ENCODE results near the gene OR2B2. TPM values are rescaled to one million over a fixed set of nuclear protein-coding genes. Genes with fewer than 3 reads are reported as not detected.
A peak's percentile ranks its signal among the peaks of the same experiment; 100 is the strongest.

OR2B2 gene
- total RNA-seq, 1 experiment from 2014 or later = not detected

DNA sequence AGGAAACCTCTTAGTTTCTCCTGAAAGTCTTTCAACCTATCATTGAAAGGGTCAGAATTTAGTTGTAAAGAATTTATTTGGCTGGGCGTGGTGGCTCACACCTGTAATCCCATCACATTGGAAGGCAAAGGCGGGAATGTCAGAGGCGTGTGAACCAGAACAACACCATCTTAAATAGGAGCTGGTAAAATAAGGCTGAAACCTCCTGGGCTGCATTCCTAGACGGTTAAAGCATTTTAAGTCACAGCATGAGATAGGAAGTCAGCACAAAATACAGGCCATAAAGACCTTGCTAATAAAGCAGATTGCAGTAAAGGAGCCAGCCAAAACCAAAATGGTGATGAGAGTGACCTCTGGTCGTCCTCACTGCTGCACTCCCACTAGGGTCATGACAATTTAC, 29.6 kb downstream of the OR2B2 start:
- Mint-ChIP-seq H3K27ac (peak overlapping the region; percentile 79), H3K4me1 (peaks cover 44% of the 10 kb centered on the region), H3K4me3 (no peak overlapping the region), H3K36me3 (no peaks in the 10 kb centered on the region), H3K9me3 (no peaks in the 10 kb centered on the region), H3K27me3 (ENCODE audit: low read depth) (no peaks in the 10 kb centered on the region)
- TF ChIP-seq, protein P1, sequence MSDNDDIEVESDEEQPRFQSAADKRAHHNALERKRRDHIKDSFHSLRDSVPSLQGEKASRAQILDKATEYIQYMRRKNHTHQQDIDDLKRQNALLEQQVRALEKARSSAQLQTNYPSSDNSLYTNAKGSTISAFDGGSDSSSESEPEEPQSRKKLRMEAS (CRISPR knock-in tag; IDR thresholded peaks at IDR 0.05) = peak; percentile 30; the same call in 1 of the 2 replicates
- TF ChIP-seq NFATC4 (CRISPR knock-in tag; IDR thresholded peaks at IDR 0.05) = no peak
- CTCF ChIA-PET = no interaction called here
- DNase-seq (ENCODE audit: low spot score) (no peak), ATAC-seq (peak; percentile 68)
- POLR2A ChIA-PET = interaction anchor here (0.6 to 3.9 kb wide), 7 partner anchors 8 to 1685 kb away, joined by 3 to 26 read pairs (median 5); a partner anchor contains a TSS

GRCh38 chr6:27879837-27880236, 32.4 kb downstream of the OR2B2 start:
- POLR2A ChIA-PET = interaction anchor here (0.6 to 2.6 kb wide), 4 partner anchors 10 to 71 kb away, joined by 3 to 15 read pairs (median 8); a partner anchor contains a TSS
- H3K36me3 Mint-ChIP-seq = no peaks in the 10 kb centered on the region; the same call in 1 of the 2 replicates
- TF ChIP-seq, protein P2, sequence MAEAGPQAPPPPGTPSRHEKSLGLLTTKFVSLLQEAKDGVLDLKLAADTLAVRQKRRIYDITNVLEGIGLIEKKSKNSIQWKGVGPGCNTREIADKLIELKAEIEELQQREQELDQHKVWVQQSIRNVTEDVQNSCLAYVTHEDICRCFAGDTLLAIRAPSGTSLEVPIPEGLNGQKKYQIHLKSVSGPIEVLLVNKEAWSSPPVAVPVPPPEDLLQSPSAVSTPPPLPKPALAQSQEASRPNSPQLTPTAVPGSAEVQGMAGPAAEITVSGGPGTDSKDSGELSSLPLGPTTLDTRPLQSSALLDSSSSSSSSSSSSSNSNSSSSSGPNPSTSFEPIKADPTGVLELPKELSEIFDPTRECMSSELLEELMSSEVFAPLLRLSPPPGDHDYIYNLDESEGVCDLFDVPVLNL (CRISPR knock-in tag; IDR thresholded peaks at IDR 0.05; ENCODE audit: borderline replicate concordance, low read depth) = no peak
- no peak for TF ChIP-seq NR3C1 (CRISPR knock-in tag; conservative IDR thresholded peaks at IDR 0.05; ENCODE audit: low read depth)
- TF ChIP-seq CREB1 (CRISPR knock-in tag; IDR thresholded peaks at IDR 0.05) = no peak
- H3K27me3 Mint-ChIP-seq (ENCODE audit: low read depth) = no peaks in the 10 kb centered on the region
- no peaks in the 10 kb centered on the region for H3K9me3 Mint-ChIP-seq
- ATAC-seq (no peak), DNase-seq (ENCODE audit: low spot score) (no peak)
- peaks cover 33% of the 10 kb centered on the region for H3K4me1 Mint-ChIP-seq
- CTCF ChIA-PET = no interaction called here
- H3K4me3 Mint-ChIP-seq = no peak overlapping the region
- H3K27ac Mint-ChIP-seq = no peak overlapping the region; the same call in 1 of the 2 replicates

- no peak for TF ChIP-seq HMGA2 (CRISPR knock-in tag; IDR thresholded peaks at IDR 0.05)
- no peak for TF ChIP-seq ATF1 (CRISPR knock-in tag; IDR thresholded peaks at IDR 0.05)
- no peak for TF ChIP-seq ZBTB43 (CRISPR knock-in tag; IDR thresholded peaks at IDR 0.05)
- TF ChIP-seq ZBTB21 (CRISPR knock-in tag; IDR thresholded peaks at IDR 0.05; ENCODE audit: borderline replicate concordance) = no peak
- no peak for TF ChIP-seq STAT6 (CRISPR knock-in tag; conservative IDR thresholded peaks at IDR 0.05; ENCODE audit: low read depth)
- no peak for TF ChIP-seq OVOL2 (CRISPR knock-in tag; IDR thresholded peaks at IDR 0.05; ENCODE audit: borderline replicate concordance)
- TF ChIP-seq, protein P2 (CRISPR knock-in tag; IDR thresholded peaks at IDR 0.05; ENCODE audit: borderline replicate concordance, low read depth) = no peak
- no peak for TF ChIP-seq TEAD1 (CRISPR knock-in tag; IDR thresholded peaks at IDR 0.05)
- TF ChIP-seq ZNF396 (CRISPR knock-in tag; IDR thresholded peaks at IDR 0.05; ENCODE audit: borderline replicate concordance) = no peak
- TF ChIP-seq FOXJ3 (CRISPR knock-in tag; IDR thresholded peaks at IDR 0.05; ENCODE audit: borderline replicate concordance) = no peak
- no peak for TF ChIP-seq AR (CRISPR knock-in tag; IDR thresholded peaks at IDR 0.05)
- TF ChIP-seq, protein P3, sequence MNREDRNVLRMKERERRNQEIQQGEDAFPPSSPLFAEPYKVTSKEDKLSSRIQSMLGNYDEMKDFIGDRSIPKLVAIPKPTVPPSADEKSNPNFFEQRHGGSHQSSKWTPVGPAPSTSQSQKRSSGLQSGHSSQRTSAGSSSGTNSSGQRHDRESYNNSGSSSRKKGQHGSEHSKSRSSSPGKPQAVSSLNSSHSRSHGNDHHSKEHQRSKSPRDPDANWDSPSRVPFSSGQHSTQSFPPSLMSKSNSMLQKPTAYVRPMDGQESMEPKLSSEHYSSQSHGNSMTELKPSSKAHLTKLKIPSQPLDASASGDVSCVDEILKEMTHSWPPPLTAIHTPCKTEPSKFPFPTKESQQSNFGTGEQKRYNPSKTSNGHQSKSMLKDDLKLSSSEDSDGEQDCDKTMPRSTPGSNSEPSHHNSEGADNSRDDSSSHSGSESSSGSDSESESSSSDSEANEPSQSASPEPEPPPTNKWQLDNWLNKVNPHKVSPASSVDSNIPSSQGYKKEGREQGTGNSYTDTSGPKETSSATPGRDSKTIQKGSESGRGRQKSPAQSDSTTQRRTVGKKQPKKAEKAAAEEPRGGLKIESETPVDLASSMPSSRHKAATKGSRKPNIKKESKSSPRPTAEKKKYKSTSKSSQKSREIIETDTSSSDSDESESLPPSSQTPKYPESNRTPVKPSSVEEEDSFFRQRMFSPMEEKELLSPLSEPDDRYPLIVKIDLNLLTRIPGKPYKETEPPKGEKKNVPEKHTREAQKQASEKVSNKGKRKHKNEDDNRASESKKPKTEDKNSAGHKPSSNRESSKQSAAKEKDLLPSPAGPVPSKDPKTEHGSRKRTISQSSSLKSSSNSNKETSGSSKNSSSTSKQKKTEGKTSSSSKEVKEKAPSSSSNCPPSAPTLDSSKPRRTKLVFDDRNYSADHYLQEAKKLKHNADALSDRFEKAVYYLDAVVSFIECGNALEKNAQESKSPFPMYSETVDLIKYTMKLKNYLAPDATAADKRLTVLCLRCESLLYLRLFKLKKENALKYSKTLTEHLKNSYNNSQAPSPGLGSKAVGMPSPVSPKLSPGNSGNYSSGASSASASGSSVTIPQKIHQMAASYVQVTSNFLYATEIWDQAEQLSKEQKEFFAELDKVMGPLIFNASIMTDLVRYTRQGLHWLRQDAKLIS (CRISPR knock-in tag; IDR thresholded peaks at IDR 0.05; ENCODE audit: borderline replicate concordance) = no peak
- peak overlapping the region; percentile 94 for H3K4me3 Mint-ChIP-seq
- peak overlapping the region; percentile 99 for H3K27ac Mint-ChIP-seq
- H3K27me3 Mint-ChIP-seq (ENCODE audit: low read depth) = no peaks in the 10 kb centered on the region
- ATAC-seq = no peak
- H3K9me3 Mint-ChIP-seq = no peaks in the 10 kb centered on the region
- no peaks in the 10 kb centered on the region; the same call in 1 of the 2 replicates for H3K36me3 Mint-ChIP-seq
- ChIA-PET CTCF (interaction anchor here (1.1 kb wide), 1 partner anchor 19 kb away, joined by 3 read pairs; a partner anchor contains a TSS), POLR2A (interaction anchor here (0.9 to 12.2 kb wide), 13 partner anchors 8 to 1842 kb away, joined by 3 to 817 read pairs (median 24); a partner anchor contains a TSS)
- peaks cover 40% of the 10 kb centered on the region for H3K4me1 Mint-ChIP-seq
- DNase-seq (ENCODE audit: low spot score) = no peak
Observed at GRCh38 chr6:27874016-27874415, 38.2 kb downstream of the OR2B2 start.

All from WTC11 (cell line).